ENCODE measurements around the gene CDX1.

DNA sequence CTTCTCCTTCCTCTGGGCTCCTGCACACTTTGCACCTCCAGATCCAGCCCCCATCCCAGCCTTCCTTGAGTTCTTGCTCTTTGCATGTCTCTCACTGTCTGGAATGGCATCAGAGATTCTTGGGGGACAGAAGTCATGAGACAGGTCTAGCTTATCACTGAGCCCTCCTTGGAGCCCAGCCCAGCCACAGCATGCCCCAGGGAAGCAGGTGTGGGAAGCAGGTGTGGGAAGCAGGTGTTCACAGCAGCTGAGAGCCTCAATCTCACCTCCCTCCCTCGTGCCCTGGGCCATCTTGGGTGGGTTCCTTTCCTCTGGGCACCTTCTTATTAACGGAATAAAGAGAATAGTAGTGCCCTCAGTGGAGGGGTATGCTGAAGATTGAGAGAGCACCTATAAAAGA lies 50.5 kb downstream of the CDX1 start:
- TF ChIP-seq, protein P1, sequence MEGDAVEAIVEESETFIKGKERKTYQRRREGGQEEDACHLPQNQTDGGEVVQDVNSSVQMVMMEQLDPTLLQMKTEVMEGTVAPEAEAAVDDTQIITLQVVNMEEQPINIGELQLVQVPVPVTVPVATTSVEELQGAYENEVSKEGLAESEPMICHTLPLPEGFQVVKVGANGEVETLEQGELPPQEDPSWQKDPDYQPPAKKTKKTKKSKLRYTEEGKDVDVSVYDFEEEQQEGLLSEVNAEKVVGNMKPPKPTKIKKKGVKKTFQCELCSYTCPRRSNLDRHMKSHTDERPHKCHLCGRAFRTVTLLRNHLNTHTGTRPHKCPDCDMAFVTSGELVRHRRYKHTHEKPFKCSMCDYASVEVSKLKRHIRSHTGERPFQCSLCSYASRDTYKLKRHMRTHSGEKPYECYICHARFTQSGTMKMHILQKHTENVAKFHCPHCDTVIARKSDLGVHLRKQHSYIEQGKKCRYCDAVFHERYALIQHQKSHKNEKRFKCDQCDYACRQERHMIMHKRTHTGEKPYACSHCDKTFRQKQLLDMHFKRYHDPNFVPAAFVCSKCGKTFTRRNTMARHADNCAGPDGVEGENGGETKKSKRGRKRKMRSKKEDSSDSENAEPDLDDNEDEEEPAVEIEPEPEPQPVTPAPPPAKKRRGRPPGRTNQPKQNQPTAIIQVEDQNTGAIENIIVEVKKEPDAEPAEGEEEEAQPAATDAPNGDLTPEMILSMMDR (conservative IDR thresholded peaks at IDR 0.05; ENCODE audit: low read depth, low read length): no peak
- TF ChIP-seq EZH2 (IDR thresholded peaks at IDR 0.05; ENCODE audit: low read length, unreplicated experiment): no peak
